Body of pancreas (tissue), 4 donors: Measurements from ENCODE around the gene GPR137.

ENCODE experiments used
- POLR2A ChIP-seq, 3 donors: fragments of 450-650 bp; IDR thresholded peaks; one replicate each; pipeline ENCODE4 v1.6.1; 2016; ENCODE audit warnings: antibody characterized with exemption in 3 of 3, mild to moderate bottlenecking in 2 of 3
- TF ChIP-seq, protein P1 (sequence below), 7 experiments: fragments of 450-650 bp in 4 of 7; fragments of 200-600 bp in 3 of 7; sonication (generic) in 3 of 7; IDR thresholded peaks; one replicate each; pipeline ENCODE4 v1.5.1; 2016 to 2019; ENCODE audit warnings: antibody characterized with exemption in 7 of 7

DNA sequence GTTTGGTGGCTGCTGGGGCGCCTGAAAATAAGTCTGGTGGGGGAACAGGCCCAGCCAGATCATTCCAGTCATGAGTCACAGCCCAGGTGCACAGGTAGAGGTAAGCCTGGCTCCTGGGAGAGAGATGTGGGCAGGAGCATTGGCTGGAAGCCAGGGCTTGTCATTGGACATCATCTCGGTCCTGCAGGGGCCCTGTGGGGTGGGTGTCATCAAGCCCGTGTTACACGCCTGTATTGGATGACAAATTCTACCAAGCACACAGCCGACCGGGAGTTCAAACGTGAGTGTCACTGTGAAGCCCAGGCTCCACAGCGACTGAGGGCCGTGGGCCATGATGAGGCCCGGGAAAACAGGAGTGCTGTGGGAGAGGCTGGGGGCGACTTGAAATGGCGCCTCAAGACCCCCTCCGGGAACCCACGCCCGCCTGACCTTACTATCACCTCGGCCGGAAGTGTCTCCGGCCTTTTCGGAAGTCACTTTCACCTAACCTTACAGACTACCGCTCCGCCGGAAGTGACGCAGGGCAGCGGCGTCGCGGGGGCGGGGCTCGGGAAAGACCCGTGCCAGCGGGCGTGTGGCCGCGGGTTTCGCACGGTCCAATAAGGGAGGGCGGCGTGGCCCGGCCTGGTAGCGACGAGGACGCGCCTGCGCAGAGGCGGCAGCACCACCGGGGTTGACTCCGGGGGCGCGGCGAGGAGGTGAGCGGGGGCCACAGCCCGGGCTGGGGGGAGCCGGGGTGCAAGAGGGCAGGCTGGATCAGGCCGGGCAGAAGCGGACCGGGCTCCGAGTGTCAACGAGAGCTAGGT lies 45.0 kb upstream of the GPR137 start, which contains the start of gene FKBP2:
- TF ChIP-seq POLR2A (IDR thresholded peaks at IDR 0.05): peak; percentile 89 to 97 (median 96)
- TF ChIP-seq, protein P1, sequence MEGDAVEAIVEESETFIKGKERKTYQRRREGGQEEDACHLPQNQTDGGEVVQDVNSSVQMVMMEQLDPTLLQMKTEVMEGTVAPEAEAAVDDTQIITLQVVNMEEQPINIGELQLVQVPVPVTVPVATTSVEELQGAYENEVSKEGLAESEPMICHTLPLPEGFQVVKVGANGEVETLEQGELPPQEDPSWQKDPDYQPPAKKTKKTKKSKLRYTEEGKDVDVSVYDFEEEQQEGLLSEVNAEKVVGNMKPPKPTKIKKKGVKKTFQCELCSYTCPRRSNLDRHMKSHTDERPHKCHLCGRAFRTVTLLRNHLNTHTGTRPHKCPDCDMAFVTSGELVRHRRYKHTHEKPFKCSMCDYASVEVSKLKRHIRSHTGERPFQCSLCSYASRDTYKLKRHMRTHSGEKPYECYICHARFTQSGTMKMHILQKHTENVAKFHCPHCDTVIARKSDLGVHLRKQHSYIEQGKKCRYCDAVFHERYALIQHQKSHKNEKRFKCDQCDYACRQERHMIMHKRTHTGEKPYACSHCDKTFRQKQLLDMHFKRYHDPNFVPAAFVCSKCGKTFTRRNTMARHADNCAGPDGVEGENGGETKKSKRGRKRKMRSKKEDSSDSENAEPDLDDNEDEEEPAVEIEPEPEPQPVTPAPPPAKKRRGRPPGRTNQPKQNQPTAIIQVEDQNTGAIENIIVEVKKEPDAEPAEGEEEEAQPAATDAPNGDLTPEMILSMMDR (IDR thresholded peaks at IDR 0.05): peak in 2 of 7 experiments; percentile 17 to 23
